HCT116 (cell line): Measurements from ENCODE around the gene ACTG2. TPM values are rescaled to one million over a fixed set of nuclear protein-coding genes. Genes with fewer than 3 reads are reported as not detected.

Experiments used
- ATAC-seq: fragments of 200-7000 bp; cut with Tn5 transposase; 2 replicates; pipeline ENCODE4 v1.9.1; 2020; ENCODE audit warnings: mild to moderate bottlenecking, moderate library complexity
- BruUV-seq: library from RNA; stranded (reverse); fragments of 400-500 nt; replicated peaks from 2 replicates; lab custom pipeline; 2021; lab: Mats Ljungman, UMichigan
- CTCF ChIA-PET: fragments of 300-600 bp; sonication (Branson Sonifier 250); formaldehyde crosslinking; loops from one replicate; lab custom pipeline; 2021; ENCODE audit warnings: antibody characterized with exemption; lab: Charles Lee
- POLR2A ChIA-PET: fragments of 300-600, 350-600 bp; sonication (Branson Sonifier 250); formaldehyde crosslinking; loops from one replicate; lab custom pipeline; 2021; ENCODE audit warnings: antibody characterized with exemption; lab: Charles Lee
- RAD21 ChIA-PET, 2 experiments: fragments of 300-600 bp; sonication (Branson Sonifier 250); formaldehyde crosslinking; loops; one replicate each; lab custom pipeline; 2023; ENCODE audit warnings: low total read pairs in 2 of 2; ENCODE audit not compliant: uncharacterized antibody in 2 of 2, unreplicated experiment in 2 of 2, low non-redundant PET in 1 of 2; lab: Charles Lee
- DNase-seq: peaks from one replicate; pipeline ENCODE4 v3.0.0-alpha.2; 2010; ENCODE audit warnings: low read depth, low spot score
- H2AFZ ChIP-seq: fragments of 200-600 bp; shearing (Covaris generic), sonication (generic); 2 replicates; pipeline ENCODE4 v1.6.1; 2017; ENCODE audit warnings: low read depth, mixed run types, mixed read lengths, antibody characterized with exemption, low read length; ENCODE audit not compliant: poor library complexity, severe bottlenecking
- H3K27ac ChIP-seq: 2 replicates; pipeline ENCODE4 v1.5.1; 2012; ENCODE audit warnings: low read depth, low read length
- H3K27me3 ChIP-seq: fragments of 200-600 bp; sonication (generic); 2 replicates; pipeline ENCODE4 v1.6.1; 2016; ENCODE audit warnings: mixed run types, low read length, mixed read lengths; ENCODE audit not compliant: insufficient read depth
- H3K36me3 ChIP-seq, 2 experiments: fragments of 200-500 bp in 1 of 2; fragments of 200-600 bp in 1 of 2; sonication (Bioruptor generic) in 1 of 2; sonication (generic) in 1 of 2; 2 replicates each; pipeline versions ENCODE4 v1.5.1 to v1.6.1; 2014 to 2016; ENCODE audit warnings: low read length in 2 of 2, inconsistent platforms in 1 of 2, mixed read lengths in 1 of 2, mixed run types in 1 of 2; ENCODE audit not compliant: insufficient read depth in 2 of 2, control insufficient read depth in 1 of 2
- H3K4me1 ChIP-seq, 2 experiments: fragments of 200-600 bp in 1 of 2; sonication (generic) in 1 of 2; 2 replicates each; pipeline versions ENCODE4 v1.5.1 to v1.6.1; 2012 to 2017; ENCODE audit warnings: low read length in 2 of 2, inconsistent platforms in 1 of 2, mild to moderate bottlenecking in 1 of 2, mixed read lengths in 1 of 2, mixed run types in 1 of 2, moderate library complexity in 1 of 2; ENCODE audit not compliant: insufficient read depth in 2 of 2, control insufficient read depth in 1 of 2
- H3K4me2 ChIP-seq: fragments of 200-600 bp; sonication (generic); 2 replicates; pipeline ENCODE4 v1.6.1; 2017; ENCODE audit warnings: mixed run types, low read length, mixed read lengths
- H3K4me3 ChIP-seq, 2 experiments: fragments of 200-600 bp in 1 of 2; sonication (generic) in 1 of 2; replicated peaks in 1 of 2; 2 replicates each; pipeline ENCODE4 v1.5.1; 2011 to 2016; ENCODE audit warnings: low read length in 2 of 2, control low read depth in 1 of 2, low read depth in 1 of 2, mild to moderate bottlenecking in 1 of 2, mixed read lengths in 1 of 2, mixed run types in 1 of 2
- H3K79me2 ChIP-seq: fragments of 200-600 bp; sonication (generic); 2 replicates; pipeline ENCODE4 v1.6.1; 2017; ENCODE audit warnings: mild to moderate bottlenecking, mixed run types, low read length, moderate library complexity, mixed read lengths; ENCODE audit not compliant: insufficient read depth
- H3K9ac ChIP-seq: fragments of 200-600 bp; sonication (generic); 2 replicates; pipeline ENCODE4 v1.6.1; 2016; ENCODE audit warnings: low read length, mixed read lengths
- H3K9me2 ChIP-seq: fragments of 200-600 bp; sonication (generic), shearing (Covaris generic); 2 replicates; pipeline ENCODE4 v1.6.1; 2017; ENCODE audit warnings: mixed run types, mild to moderate bottlenecking, moderate library complexity; ENCODE audit not compliant: insufficient read depth
- H3K9me3 ChIP-seq, 2 experiments: fragments of 200-500 bp in 1 of 2; fragments of 200-600 bp in 1 of 2; sonication (Bioruptor generic) in 1 of 2; sonication (generic) in 1 of 2; 2 replicates each; pipeline ENCODE4 v1.6.1; 2014 to 2017; ENCODE audit warnings: low read length in 2 of 2, mixed read lengths in 2 of 2, inconsistent platforms in 1 of 2, low read depth in 1 of 2, mild to moderate bottlenecking in 1 of 2, mixed run types in 1 of 2, moderate library complexity in 1 of 2; ENCODE audit not compliant: control insufficient read depth in 1 of 2, insufficient read depth in 1 of 2
- H4K20me1 ChIP-seq: fragments of 200-600 bp; sonication (generic), shearing (Covaris generic); 2 replicates; pipeline ENCODE4 v1.6.1; 2017; ENCODE audit warnings: mixed run types, mild to moderate bottlenecking, moderate library complexity; ENCODE audit not compliant: insufficient read depth
- CBX3 ChIP-seq: IDR thresholded peaks from 2 replicates; pipeline ENCODE4 v1.6.1; 2012; ENCODE audit warnings: low read depth
- CEBPB ChIP-seq: IDR thresholded peaks from 2 replicates; pipeline ENCODE4 v1.6.1; 2012; ENCODE audit warnings: low read depth
- CTCF ChIP-seq, 3 experiments: fragments of 200-600 bp in 1 of 3; sonication (generic) in 1 of 3; IDR thresholded peaks in 2 of 3; conservative IDR thresholded peaks in 1 of 3; 2 replicates each; pipeline ENCODE4 v1.5.1; 2012 to 2017; ENCODE audit warnings: low read depth in 2 of 3, low read length in 2 of 3, antibody characterized with exemption in 1 of 3, borderline replicate concordance in 1 of 3, control low read depth in 1 of 3, mild to moderate bottlenecking in 1 of 3, mixed read lengths in 1 of 3, mixed run types in 1 of 3, moderate library complexity in 1 of 3; ENCODE audit not compliant: insufficient read depth in 1 of 3
- EGR1 ChIP-seq: IDR thresholded peaks from 2 replicates; pipeline ENCODE4 v1.6.1; 2012; ENCODE audit warnings: low read depth
- ELF1 ChIP-seq: IDR thresholded peaks from 2 replicates; pipeline ENCODE4 v1.6.1; 2012; ENCODE audit warnings: low read depth, borderline replicate concordance
- EZH2 ChIP-seq: fragments of 200-600 bp; sonication (generic); IDR thresholded peaks from 2 replicates; pipeline ENCODE4 v1.6.1; 2017; ENCODE audit warnings: antibody characterized with exemption, mixed run types
- EZH2phosphoT487 ChIP-seq: fragments of 200-600 bp; IDR thresholded peaks from 2 replicates; pipeline ENCODE4 v1.6.1; 2018; ENCODE audit warnings: antibody characterized with exemption, borderline replicate concordance
- JUND ChIP-seq: IDR thresholded peaks from 2 replicates; pipeline ENCODE4 v1.6.1; 2012
- MAX ChIP-seq: IDR thresholded peaks from 2 replicates; pipeline ENCODE4 v1.6.1; 2012
- POLR2A ChIP-seq: IDR thresholded peaks from 2 replicates; pipeline ENCODE4 v1.7.0; 2011; ENCODE audit warnings: borderline replicate concordance; ENCODE audit not compliant: insufficient read depth, insufficient read length; ENCODE audit errors: extremely low read depth
- POLR2AphosphoS5 ChIP-seq: IDR thresholded peaks from 2 replicates; pipeline ENCODE4 v1.6.1; 2011; ENCODE audit warnings: mild to moderate bottlenecking, low read depth, low read length, moderate library complexity
- RAD21 ChIP-seq: IDR thresholded peaks from 2 replicates; pipeline ENCODE4 v1.6.1; 2012; ENCODE audit warnings: low read depth, mild to moderate bottlenecking
- REST ChIP-seq: IDR thresholded peaks from 2 replicates; pipeline ENCODE4 v1.6.1; 2012; ENCODE audit warnings: low read depth
- SP1 ChIP-seq: IDR thresholded peaks from 2 replicates; pipeline ENCODE4 v1.6.1; 2012; ENCODE audit warnings: low read depth
- SRF ChIP-seq: IDR thresholded peaks from 2 replicates; pipeline ENCODE4 v1.6.1; 2012; ENCODE audit warnings: low read depth
- TCF7L2 ChIP-seq: IDR thresholded peaks from 2 replicates; pipeline ENCODE4 v1.7.0; 2011; ENCODE audit warnings: borderline replicate concordance, inconsistent platforms; ENCODE audit not compliant: insufficient read depth, insufficient read length; ENCODE audit errors: extremely low read depth
- ZBTB33 ChIP-seq: IDR thresholded peaks from 2 replicates; pipeline ENCODE4 v1.6.1; 2011; ENCODE audit warnings: mild to moderate bottlenecking, low read length, moderate library complexity; ENCODE audit not compliant: insufficient replicate concordance; ENCODE audit errors: extremely low read depth
- ZFX ChIP-seq: fragments of 450-650 bp; IDR thresholded peaks from 2 replicates; pipeline ENCODE4 v1.6.1; 2017
- ZNF274 ChIP-seq: fragments of 200-500 bp; sonication (Bioruptor generic); IDR thresholded peaks from 2 replicates; pipeline ENCODE4 v1.6.1; 2014; ENCODE audit warnings: mild to moderate bottlenecking, low read depth, low read length, inconsistent platforms
- intact Hi-C: fragments of 100-400 bp; cut with micrococcal nuclease; formaldehyde crosslinking; loops from 2 replicates; pipeline ENCODE4 v1.10.0; 2022
- total RNA-seq: library from RNA; stranded (reverse); gene quantifications from one replicate; pipeline ENCODE4 v1.2.1, GENCODE V29; 2021; ENCODE audit not compliant: unreplicated experiment

Gene ACTG2
- total RNA-seq, 1 experiment from 2014 or later, result 0.89 TPM

- Histone ChIP-seq H4K20me1 (no peaks in the 10 kb centered on the region), H3K9me3 (no peaks in the 10 kb centered on the region), H3K4me1 (0 out of 4 replicates have a peak, but pooled peaks cover 0 to 2% of the 10 kb centered on the region in 2 experiments), H3K36me3 (0 out of 4 replicates have a peak, but pooled peaks cover 0 to 2% of the 10 kb centered on the region in 2 experiments), H3K27ac (no peak overlapping the region), H3K9me2 (no peaks in the 10 kb centered on the region), H3K4me2 (no peak overlapping the region), H3K27me3 (no peaks in the 10 kb centered on the region), H3K9ac (no peak overlapping the region), H3K79me2 (no peaks in the 10 kb centered on the region), H3K4me3 (no peak overlapping the region), H2AFZ (no peak overlapping the region)
- TF ChIP-seq TCF7L2 (no peak), MAX (no peak), REST (no peak), SRF (no peak), EZH2phosphoT487 (no peak), ZBTB33 (no peak), ELF1 (no peak), JUND (no peak), SP1 (no peak), CBX3 (no peak), POLR2A (no peak), EGR1 (no peak), CEBPB (no peak), POLR2AphosphoS5 (no peak), EZH2 (no peak), ZFX (no peak), RAD21 (no peak), ZNF274 (no peak), CTCF (IDR thresholded peaks at IDR 0.05 in 2 of 3, conservative IDR thresholded peaks at IDR 0.05 in 1 of 3; ENCODE audit: borderline replicate concordance in 1 of 3, insufficient read depth in 1 of 3, low read depth in 2 of 3, low read length in 2 of 3) (no peak)
- BruUV-seq, result no TSS peak
- no peak for ATAC-seq
- intact Hi-C loops, result no loop called here
- ChIA-PET RAD21 (no interaction called here), POLR2A (interaction anchor here (0.6 kb wide), 1 partner anchor 9 kb away, joined by 3 read pairs; no protein-coding TSS in a partner anchor), CTCF (no interaction called here)
- DNase-seq, result no peak
These were observed 76.5 kb downstream of the ACTG2 start for GRCh38 chr2:73969356-73969755.
